Ectodermal cell (in vitro differentiated cells): Measurements from ENCODE around the gene CNTN2.
A peak's percentile ranks its signal among the peaks of the same experiment; 100 is the strongest.

ENCODE experiments used
- H3K27ac ChIP-seq: 2 replicates; pipeline ENCODE4 v1.7.0; 2013; ENCODE audit warnings: mild to moderate bottlenecking, low read depth, low read length; ENCODE audit not compliant: insufficient read depth, poor library complexity, severe bottlenecking
- H3K27me3 ChIP-seq: 2 replicates; pipeline ENCODE4 v1.7.0; 2013; ENCODE audit warnings: mild to moderate bottlenecking, low read length; ENCODE audit not compliant: insufficient read depth, control insufficient read depth, poor library complexity, severe bottlenecking
- H3K36me3 ChIP-seq: one replicate; pipeline ENCODE4 v1.7.0; 2013; ENCODE audit warnings: low read length; ENCODE audit not compliant: control insufficient read depth, insufficient read depth
- H3K4me1 ChIP-seq: one replicate; pipeline ENCODE4 v1.7.0; 2013; ENCODE audit warnings: low read length; ENCODE audit not compliant: control insufficient read depth, insufficient read depth
- H3K4me3 ChIP-seq: 2 replicates; pipeline ENCODE4 v1.7.0; 2013; ENCODE audit warnings: low read depth, low read length, control low read depth; ENCODE audit not compliant: insufficient read depth
- H3K9me3 ChIP-seq: 2 replicates; pipeline ENCODE4 v1.7.0; 2013; ENCODE audit warnings: mild to moderate bottlenecking, low read length, moderate library complexity; ENCODE audit not compliant: control insufficient read depth
- WGBS, 2 experiments: methylation state at CpG; one replicate each; pipeline ENCODE4 v1.1.7; 2013; ENCODE audit warnings: missing lambda C conversion rate in 2 of 2; 5-methylcytosine and 5-hydroxymethylcytosine counted together

CNTN2 gene

GRCh38 chr1:205038132-205038786 lies 4.8 kb upstream of the CNTN2 start:
- Histone ChIP-seq H3K27ac (no peak overlapping the region), H3K36me3 (no peaks in the 10 kb centered on the region), H3K9me3 (no peaks in the 10 kb centered on the region), H3K4me1 (peaks cover 2% of the 10 kb centered on the region), H3K4me3 (no peak overlapping the region), H3K27me3 (peaks cover 31% of the 10 kb centered on the region)
- 89 to 90% methylated on average over 6 of the region's 6 CpGs for WGBS, 2 experiments

GRCh38 chr1:205041001-205041715 lies 1.9 kb upstream of the CNTN2 start:
- WGBS, 2 experiments: 77 to 81% methylated on average over 4 of the region's 4 CpGs
- Histone ChIP-seq H3K27me3 (peaks cover 59% of the 10 kb centered on the region), H3K4me1 (peaks cover 22% of the 10 kb centered on the region), H3K9me3 (no peaks in the 10 kb centered on the region), H3K4me3 (no peak overlapping the region), H3K27ac (no peak overlapping the region), H3K36me3 (no peaks in the 10 kb centered on the region)

GRCh38 chr1:205041998-205042910 lies 758 bp upstream of the CNTN2 start:
- Histone ChIP-seq H3K4me1 (peaks cover 32% of the 10 kb centered on the region), H3K36me3 (no peaks in the 10 kb centered on the region), H3K27me3 (peaks cover 61% of the 10 kb centered on the region), H3K27ac (no peak overlapping the region), H3K9me3 (no peaks in the 10 kb centered on the region), H3K4me3 (peak overlapping the region; percentile 50)
- 79 to 80% methylated on average over 15 of the region's 16 CpGs for WGBS, 2 experiments

- WGBS, 2 experiments: 22 to 35% methylated on average over 4 of the region's 4 CpGs
- Histone ChIP-seq H3K36me3 (no peaks in the 10 kb centered on the region), H3K4me3 (peak overlapping the region; percentile 50), H3K4me1 (peaks cover 39% of the 10 kb centered on the region), H3K27ac (no peak overlapping the region), H3K27me3 (peaks cover 61% of the 10 kb centered on the region), H3K9me3 (no peaks in the 10 kb centered on the region)
Observed at GRCh38 chr1:205043866-205044265, 854 bp downstream of the CNTN2 start.

GRCh38 chr1:205044741-205045140 lies 1.7 kb downstream of the CNTN2 start:
- WGBS, 2 experiments: 39 to 47% methylated on average over 5 of the region's 5 CpGs
- peak overlapping the region; percentile 50 for H3K4me3 ChIP-seq
- H3K9me3 ChIP-seq: no peaks in the 10 kb centered on the region
- H3K27me3 ChIP-seq: peaks cover 59% of the 10 kb centered on the region
- H3K36me3 ChIP-seq: no peaks in the 10 kb centered on the region
- peaks cover 39% of the 10 kb centered on the region for H3K4me1 ChIP-seq
- H3K27ac ChIP-seq: no peak overlapping the region

- WGBS, 2 experiments: 54 to 58% methylated on average over 11 of the region's 11 CpGs
- H3K27me3 ChIP-seq: peaks cover 56% of the 10 kb centered on the region
- H3K9me3 ChIP-seq: no peaks in the 10 kb centered on the region
- no peak overlapping the region for H3K4me3 ChIP-seq
- H3K36me3 ChIP-seq: no peaks in the 10 kb centered on the region
- no peak overlapping the region for H3K27ac ChIP-seq
- peaks cover 39% of the 10 kb centered on the region for H3K4me1 ChIP-seq
Observed at GRCh38 chr1:205045146-205045545, 2.1 kb downstream of the CNTN2 start.

GRCh38 chr1:205046870-205047269 lies 3.9 kb downstream of the CNTN2 start:
- no peak overlapping the region for H3K4me3 ChIP-seq
- peaks cover 45% of the 10 kb centered on the region for H3K27me3 ChIP-seq
- WGBS, 2 experiments: 23 to 29% methylated on average over 4 of the region's 4 CpGs
- no peaks in the 10 kb centered on the region for H3K36me3 ChIP-seq
- H3K9me3 ChIP-seq: no peaks in the 10 kb centered on the region
- H3K4me1 ChIP-seq: peaks cover 42% of the 10 kb centered on the region
- no peak overlapping the region for H3K27ac ChIP-seq

- 87 to 90% methylated on average over 5 of the region's 5 CpGs for WGBS, 2 experiments
- H3K4me1 ChIP-seq: peaks cover 44% of the 10 kb centered on the region
- H3K27me3 ChIP-seq: peaks cover 35% of the 10 kb centered on the region
Observed at GRCh38 chr1:205047764-205048231, 4.8 kb downstream of the CNTN2 start.

GRCh38 chr1:205048382-205048781 lies 5.4 kb downstream of the CNTN2 start:
- Histone ChIP-seq H3K27ac (no peak overlapping the region), H3K9me3 (no peaks in the 10 kb centered on the region), H3K4me1 (peaks cover 41% of the 10 kb centered on the region), H3K4me3 (no peak overlapping the region), H3K27me3 (peaks cover 30% of the 10 kb centered on the region), H3K36me3 (no peaks in the 10 kb centered on the region)
- 94% methylated on average over 9 of the region's 9 CpGs for WGBS, 2 experiments

More at GRCh38 chr1:205047764-205048231, 4.8 kb downstream of the CNTN2 start:
- no peaks in the 10 kb centered on the region for H3K36me3 ChIP-seq
- no peak overlapping the region for H3K27ac ChIP-seq
- no peaks in the 10 kb centered on the region for H3K9me3 ChIP-seq
- no peak overlapping the region for H3K4me3 ChIP-seq

GRCh38 chr1:205049479-205049878 lies 6.5 kb downstream of the CNTN2 start:
- Histone ChIP-seq H3K27me3 (peaks cover 19% of the 10 kb centered on the region), H3K27ac (no peak overlapping the region), H3K4me3 (no peak overlapping the region), H3K4me1 (peaks cover 36% of the 10 kb centered on the region), H3K36me3 (no peaks in the 10 kb centered on the region), H3K9me3 (no peaks in the 10 kb centered on the region)
- 81 to 85% methylated on average over 6 of the region's 6 CpGs for WGBS, 2 experiments
